Motor neuron (in vitro differentiated cells): Measurements from ENCODE around the gene CLEC3B. TPM values are rescaled to one million over a fixed set of nuclear protein-coding genes. Genes with fewer than 3 reads are reported as not detected.
A peak's percentile ranks its signal among the peaks of the same experiment; 100 is the strongest.
"Not testable (repeated sequence)": the region's sequence is repeated elsewhere in the genome, so short reads cannot be mapped to it uniquely, and the experiment has no call there.

Source experiments
- ATAC-seq, 8 experiments: fragments of 200-7000 bp; cut with Tn5 transposase; replicated peaks in 6 of 8; 2 replicates each; pipeline ENCODE4 v1.8.0; 2021; ENCODE audit warnings: mild to moderate bottlenecking in 8 of 8, moderate library complexity in 8 of 8
- H3K27ac ChIP-seq, 2 donors: fragments of 250-450 bp; sonication (Bioruptor Pico); 2 replicates each; pipeline ENCODE4 v1.9.0; 2021; ENCODE audit warnings: antibody characterized with exemption in 2 of 2, mild to moderate bottlenecking in 2 of 2, moderate library complexity in 1 of 2
- H3K4me1 ChIP-seq, 2 donors: fragments of 250-450 bp; sonication (Bioruptor Pico); replicated peaks in 1 of 2; 2 replicates each; pipeline ENCODE4 v1.6.1; 2021; ENCODE audit warnings: antibody characterized with exemption in 2 of 2, mild to moderate bottlenecking in 2 of 2, moderate library complexity in 1 of 2
- H3K4me3 ChIP-seq, 5 donors: fragments of 250-450 bp; sonication (Bioruptor Pico); 2 replicates each; pipeline ENCODE4 v1.9.0; 2021; ENCODE audit warnings: antibody characterized with exemption in 5 of 5, mild to moderate bottlenecking in 5 of 5, moderate library complexity in 4 of 5
- WGBS, 10 experiments: fragments of 450-650 bp; shearing (Covaris generic); methylation state at CpG; one replicate each; pipeline ENCODE4 v1.0.0; 2022; 5-methylcytosine and 5-hydroxymethylcytosine counted together
- in situ Hi-C, 9 experiments: fragments of 400-800 bp; cut with MboI; loops; one replicate each; pipeline ENCODE4 v1.15.0; 2021; ENCODE audit warnings: low sequenced_read_pairs in 9 of 9, low pct_unique_long_range_greater_than_20kb in 2 of 9; ENCODE audit not compliant: unreplicated experiment in 9 of 9
- total RNA-seq, 8 experiments: library from RNA; unstranded; fragments of 300-600 nt; gene quantifications; 2 replicates each; pipeline versions ENCODE4 v1.2.3 to v1.2.4, GENCODE V29; 2022

Gene CLEC3B
- 100 to 1,000 TPM in 1 of 8 experiments, 10 to 100 TPM in 1, 1 to 10 TPM in 1, under 1 TPM in 3, not detected in 2; 0.33 to 107 (median 1.2) TPM for total RNA-seq

- Histone ChIP-seq H3K4me1 (peaks cover 0 to 7% of the 10 kb centered on the region in 2 donors), H3K27ac (no peak within 1 kb of the TSS), H3K4me3 (no peak within 1 kb of the TSS)
- peak in 1 of 8 experiments; percentile 2 for ATAC-seq
- in situ Hi-C loops = loop anchor here in 6 of 9 experiments (25.0 kb wide), 5 partner anchors 186 to 1061 kb away; partner anchors contain the start of gene CXCR6 (in 1 of the 6)
- WGBS, 10 experiments = 8 to 90% (median 50%) methylated on average over 1 to 2 of the region's 13 CpGs; no CpG with 5 or more reads in 5 of the 10 experiments
Measured at GRCh38 chr3:45026038-45026437, at the start of gene CLEC3B. Gene CLEC3B, plus strand, starts transcription at chr3:45026303. Its CDS starts 60 bp downstream, at chr3:45026363.

- ATAC-seq = no peak
- H3K4me1 ChIP-seq = peaks cover 13 to 16% of the 10 kb centered on the region in 2 donors
- no peak overlapping the region for H3K4me3 ChIP-seq
- no peak overlapping the region for H3K27ac ChIP-seq
- in situ Hi-C loops = no loop called here
- WGBS, 10 experiments = 80 to 100% (median 100%) methylated on average over 1 of the region's 1 CpG; no CpG with 5 or more reads in 4 of the 10 experiments
Measured at GRCh38 chr3:44981220-44981619, 44.9 kb upstream of the CLEC3B start.

GRCh38 chr3:44981751-44982150, 44.4 kb upstream of the CLEC3B start:
- 71 to 100% (median 96%) methylated on average over 1 to 4 of the region's 4 CpGs; no CpG with 5 or more reads in 1 of the 10 experiments for WGBS, 10 experiments
- Histone ChIP-seq H3K4me1 (peaks cover 13 to 16% of the 10 kb centered on the region in 2 donors), H3K27ac (no peak overlapping the region), H3K4me3 (no peak overlapping the region)
- no peak for ATAC-seq
- in situ Hi-C loops = no loop called here

- Histone ChIP-seq H3K4me3 (no peak overlapping the region), H3K27ac (no peak overlapping the region), H3K4me1 (peaks cover 5 to 9% of the 10 kb centered on the region in 2 donors)
- in situ Hi-C loops = no loop called here
- 33 to 100% (median 90%) methylated on average over 1 to 3 of the region's 3 CpGs; no CpG with 5 or more reads in 6 of the 10 experiments for WGBS, 10 experiments
- no peak for ATAC-seq
Measured at GRCh38 chr3:44982817-44983216, 43.3 kb upstream of the CLEC3B start.

- in situ Hi-C loops = no loop called here
- Histone ChIP-seq H3K4me3 (no peak overlapping the region), H3K4me1 (peaks cover 2% of the 10 kb centered on the region in 2 donors), H3K27ac (no peak overlapping the region)
- 0 to 100% (median 69%) methylated on average over 1 of the region's 1 CpG; no CpG with 5 or more reads in 5 of the 10 experiments for WGBS, 10 experiments
- ATAC-seq = peak in 3 of 8 experiments; percentile 71 to 72 (median 72)
Measured at GRCh38 chr3:44983484-44983941, 42.6 kb upstream of the CLEC3B start.

- no peak for ATAC-seq
- no peaks in the 10 kb centered on the region for H3K4me1 ChIP-seq
- in situ Hi-C loops = no loop called here
- WGBS, 10 experiments = 80 to 100% (median 94%) methylated on average over 2 of the region's 2 CpGs; no CpG with 5 or more reads in 3 of the 10 experiments
- H3K4me3 ChIP-seq = no peak overlapping the region
- no peak overlapping the region for H3K27ac ChIP-seq
Measured at GRCh38 chr3:44984335-44984734, 41.8 kb upstream of the CLEC3B start.

- ATAC-seq, H3K4me3 ChIP-seq, H3K27ac ChIP-seq, in situ Hi-C loops, H3K4me1 ChIP-seq: not testable (repeated sequence)
- WGBS, 10 experiments = 100% methylated on average over 1 of the region's 14 CpGs; no CpG with 5 or more reads in 9 of the 10 experiments
Measured at GRCh38 chr3:44986330-44986729, 39.8 kb upstream of the CLEC3B start.

GRCh38 chr3:44987332-44987731, 38.8 kb upstream of the CLEC3B start:
- ATAC-seq = peak in 2 of 8 experiments; percentile 48 to 95

GRCh38 chr3:44988073-44988472, 38.0 kb upstream of the CLEC3B start:
- in situ Hi-C loops = no loop called here
- Histone ChIP-seq H3K27ac (no peak overlapping the region), H3K4me1 (no peaks in the 10 kb centered on the region), H3K4me3 (no peak overlapping the region)
- ATAC-seq = peak in 1 of 8 experiments; percentile 44
- 93 to 100% (median 100%) methylated on average over 2 of the region's 2 CpGs; no CpG with 5 or more reads in 2 of the 10 experiments for WGBS, 10 experiments

More at GRCh38 chr3:44987332-44987731, 38.8 kb upstream of the CLEC3B start:
- 83 to 96% (median 92%) methylated on average over 2 to 6 of the region's 6 CpGs; no CpG with 5 or more reads in 1 of the 10 experiments for WGBS, 10 experiments
- H3K4me3 ChIP-seq = no peak overlapping the region
- no peak overlapping the region for H3K27ac ChIP-seq
- in situ Hi-C loops = no loop called here
- H3K4me1 ChIP-seq = no peaks in the 10 kb centered on the region

- no peak for ATAC-seq
- WGBS, 10 experiments = 50 to 100% (median 86%) methylated on average over 1 to 8 of the region's 8 CpGs; no CpG with 5 or more reads in 1 of the 10 experiments
- Histone ChIP-seq H3K27ac (no peak overlapping the region), H3K4me3 (no peak overlapping the region), H3K4me1 (peaks cover 0 to 7% of the 10 kb centered on the region in 2 donors)
- in situ Hi-C loops = no loop called here
Measured at GRCh38 chr3:44989141-44989540, 37.0 kb upstream of the CLEC3B start.

GRCh38 chr3:44989636-44990373, 36.3 kb upstream of the CLEC3B start:
- H3K27ac ChIP-seq = no peak overlapping the region
- 60 to 100% (median 94%) methylated on average over 1 of the region's 1 CpG; no CpG with 5 or more reads in 6 of the 10 experiments for WGBS, 10 experiments
- H3K4me3 ChIP-seq = no peak overlapping the region
- peaks cover 0 to 13% of the 10 kb centered on the region in 2 donors for H3K4me1 ChIP-seq
- in situ Hi-C loops = no loop called here
- no peak for ATAC-seq

- ATAC-seq = no peak
- Histone ChIP-seq H3K4me3 (no peak overlapping the region), H3K27ac (no peak overlapping the region), H3K4me1 (peaks cover 0 to 23% of the 10 kb centered on the region in 2 donors)
- in situ Hi-C loops = no loop called here
- WGBS, 10 experiments = 80 to 100% methylated on average over 1 of the region's 1 CpG; no CpG with 5 or more reads in 8 of the 10 experiments
Measured at GRCh38 chr3:44991326-44991725, 34.8 kb upstream of the CLEC3B start.
